ENCODE measurements around the gene SLC26A3.

The SLC26A3 gene

DNA sequence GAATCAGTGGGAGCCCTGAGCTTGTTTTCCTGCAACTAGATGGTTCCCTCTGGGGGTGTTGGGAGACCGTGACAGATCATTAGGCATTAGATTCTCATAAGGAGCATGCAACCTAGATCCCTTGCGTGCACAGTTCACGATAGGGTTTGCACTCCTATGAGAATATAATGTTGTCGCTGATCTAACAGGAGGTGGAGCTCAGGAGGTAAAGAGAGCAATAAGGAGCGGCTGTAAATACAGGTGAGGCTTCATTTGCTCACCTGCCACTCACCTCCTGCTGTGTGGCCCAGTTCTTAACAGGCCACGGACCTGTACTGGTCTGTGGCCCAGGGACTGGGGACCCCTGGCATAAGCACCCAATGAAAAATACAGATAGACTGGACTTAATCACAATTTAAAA is 10.7 kb downstream of the SLC26A3 start:
- TF ChIP-seq YY1 (IDR thresholded peaks at IDR 0.05; ENCODE audit: low read depth) (no peak), EGR1 (IDR thresholded peaks at IDR 0.05) (no peak), RAD21 (IDR thresholded peaks at IDR 0.05; ENCODE audit: low read depth) (no peak), CEBPB (IDR thresholded peaks at IDR 0.05) (no peak), ZBTB7A (IDR thresholded peaks at IDR 0.05; ENCODE audit: low read depth) (no peak), TAF1 (IDR thresholded peaks at IDR 0.05; ENCODE audit: low read depth) (no peak), CREB1 (IDR thresholded peaks at IDR 0.05; ENCODE audit: low read depth) (no peak), TCF12 (IDR thresholded peaks at IDR 0.05; ENCODE audit: low read depth) (no peak)

DNA sequence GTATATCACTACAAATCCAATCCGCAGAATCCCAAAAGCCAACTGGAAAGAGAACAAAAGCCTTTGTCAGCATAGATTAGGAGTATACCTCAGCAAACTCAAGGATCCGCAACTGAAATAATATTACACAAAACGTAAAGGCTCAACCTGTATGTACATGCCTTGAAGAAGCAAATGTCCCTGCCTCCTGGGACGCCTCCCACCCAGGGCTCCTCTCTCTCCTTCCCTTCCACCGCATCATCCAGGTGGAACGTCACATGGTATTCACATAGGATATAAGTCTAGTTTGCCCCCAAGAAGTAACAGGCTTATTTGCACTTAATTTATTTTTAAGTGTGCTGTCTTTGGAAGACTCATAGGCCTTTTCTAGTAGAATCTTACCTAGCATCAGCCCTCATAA is 13.4 kb downstream of the SLC26A3 start:
- TF ChIP-seq NFIC (IDR thresholded peaks at IDR 0.05) (no peak), CEBPB (IDR thresholded peaks at IDR 0.05) (no peak), TCF12 (IDR thresholded peaks at IDR 0.05; ENCODE audit: low read depth) (no peak), CREB1 (IDR thresholded peaks at IDR 0.05; ENCODE audit: low read depth) (no peak), TEAD4 (IDR thresholded peaks at IDR 0.05) (no peak), FOXM1 (IDR thresholded peaks at IDR 0.05; ENCODE audit: borderline replicate concordance, low read depth) (no peak), EGR1 (IDR thresholded peaks at IDR 0.05) (no peak), RAD21 (IDR thresholded peaks at IDR 0.05; ENCODE audit: low read depth) (no peak), EP300 (IDR thresholded peaks at IDR 0.05; ENCODE audit: borderline replicate concordance) (no peak), YY1 (IDR thresholded peaks at IDR 0.05; ENCODE audit: low read depth) (no peak), ZBTB7A (IDR thresholded peaks at IDR 0.05; ENCODE audit: low read depth) (no peak)
- TF ChIP-seq, protein P1, sequence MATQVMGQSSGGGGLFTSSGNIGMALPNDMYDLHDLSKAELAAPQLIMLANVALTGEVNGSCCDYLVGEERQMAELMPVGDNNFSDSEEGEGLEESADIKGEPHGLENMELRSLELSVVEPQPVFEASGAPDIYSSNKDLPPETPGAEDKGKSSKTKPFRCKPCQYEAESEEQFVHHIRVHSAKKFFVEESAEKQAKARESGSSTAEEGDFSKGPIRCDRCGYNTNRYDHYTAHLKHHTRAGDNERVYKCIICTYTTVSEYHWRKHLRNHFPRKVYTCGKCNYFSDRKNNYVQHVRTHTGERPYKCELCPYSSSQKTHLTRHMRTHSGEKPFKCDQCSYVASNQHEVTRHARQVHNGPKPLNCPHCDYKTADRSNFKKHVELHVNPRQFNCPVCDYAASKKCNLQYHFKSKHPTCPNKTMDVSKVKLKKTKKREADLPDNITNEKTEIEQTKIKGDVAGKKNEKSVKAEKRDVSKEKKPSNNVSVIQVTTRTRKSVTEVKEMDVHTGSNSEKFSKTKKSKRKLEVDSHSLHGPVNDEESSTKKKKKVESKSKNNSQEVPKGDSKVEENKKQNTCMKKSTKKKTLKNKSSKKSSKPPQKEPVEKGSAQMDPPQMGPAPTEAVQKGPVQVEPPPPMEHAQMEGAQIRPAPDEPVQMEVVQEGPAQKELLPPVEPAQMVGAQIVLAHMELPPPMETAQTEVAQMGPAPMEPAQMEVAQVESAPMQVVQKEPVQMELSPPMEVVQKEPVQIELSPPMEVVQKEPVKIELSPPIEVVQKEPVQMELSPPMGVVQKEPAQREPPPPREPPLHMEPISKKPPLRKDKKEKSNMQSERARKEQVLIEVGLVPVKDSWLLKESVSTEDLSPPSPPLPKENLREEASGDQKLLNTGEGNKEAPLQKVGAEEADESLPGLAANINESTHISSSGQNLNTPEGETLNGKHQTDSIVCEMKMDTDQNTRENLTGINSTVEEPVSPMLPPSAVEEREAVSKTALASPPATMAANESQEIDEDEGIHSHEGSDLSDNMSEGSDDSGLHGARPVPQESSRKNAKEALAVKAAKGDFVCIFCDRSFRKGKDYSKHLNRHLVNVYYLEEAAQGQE (IDR thresholded peaks at IDR 0.05; ENCODE audit: low read depth) = no peak
- TF ChIP-seq, protein P2, sequence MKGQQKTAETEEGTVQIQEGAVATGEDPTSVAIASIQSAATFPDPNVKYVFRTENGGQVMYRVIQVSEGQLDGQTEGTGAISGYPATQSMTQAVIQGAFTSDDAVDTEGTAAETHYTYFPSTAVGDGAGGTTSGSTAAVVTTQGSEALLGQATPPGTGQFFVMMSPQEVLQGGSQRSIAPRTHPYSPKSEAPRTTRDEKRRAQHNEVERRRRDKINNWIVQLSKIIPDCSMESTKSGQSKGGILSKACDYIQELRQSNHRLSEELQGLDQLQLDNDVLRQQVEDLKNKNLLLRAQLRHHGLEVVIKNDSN (IDR thresholded peaks at IDR 0.05) = no peak

DNA sequence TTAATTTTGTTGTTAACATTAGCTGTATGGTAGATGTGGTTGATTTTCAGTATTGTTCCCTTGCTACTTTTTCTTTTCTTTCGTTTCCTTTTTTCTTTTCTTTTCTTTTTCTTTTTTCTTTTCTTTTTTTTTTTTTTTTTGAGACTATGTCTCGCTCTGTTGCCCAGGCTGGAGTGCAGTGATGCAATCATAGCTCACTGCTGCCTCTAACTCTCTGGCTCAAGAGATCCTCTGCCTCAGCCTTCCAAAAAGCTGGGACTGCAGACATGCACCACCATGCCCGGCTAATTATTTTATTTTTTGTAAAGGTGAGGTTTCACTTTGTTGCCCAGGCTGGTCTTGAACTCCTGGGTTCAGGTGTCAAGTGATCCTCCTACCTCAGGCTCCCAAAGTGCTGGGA is 14.4 kb downstream of the SLC26A3 start:
- TF ChIP-seq ZBTB7A (IDR thresholded peaks at IDR 0.05; ENCODE audit: low read depth) (no peak), CEBPB (IDR thresholded peaks at IDR 0.05) (0 out of 2 replicates have a peak, but pooled peaks have one; percentile 32), CREB1 (IDR thresholded peaks at IDR 0.05; ENCODE audit: low read depth) (no peak)

DNA sequence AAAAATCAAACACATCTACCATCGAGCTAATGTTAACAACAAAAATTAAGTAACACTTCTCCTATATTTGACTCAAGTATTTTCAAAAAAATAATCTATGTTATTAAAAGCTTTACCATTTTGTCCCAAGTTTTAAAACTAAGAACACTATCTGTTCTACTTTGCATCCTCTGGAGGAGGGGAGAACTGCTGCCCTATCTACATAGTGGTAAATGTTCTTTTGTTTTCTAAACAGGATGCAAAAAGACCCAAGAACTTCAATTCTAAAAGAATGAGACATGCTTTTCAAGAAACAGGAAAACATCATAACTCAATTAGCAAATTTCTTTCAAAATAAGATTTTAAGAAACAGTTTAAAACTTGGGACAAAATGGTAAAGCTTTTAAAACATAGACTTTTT is 14.8 kb downstream of the SLC26A3 start:
- TF ChIP-seq TEAD4 (IDR thresholded peaks at IDR 0.05) (no peak), TCF12 (IDR thresholded peaks at IDR 0.05; ENCODE audit: low read depth) (no peak), CREB1 (IDR thresholded peaks at IDR 0.05; ENCODE audit: low read depth) (no peak), RAD21 (IDR thresholded peaks at IDR 0.05; ENCODE audit: low read depth) (no peak), EGR1 (IDR thresholded peaks at IDR 0.05) (no peak), NFIC (IDR thresholded peaks at IDR 0.05) (no peak), TAF1 (IDR thresholded peaks at IDR 0.05; ENCODE audit: low read depth) (no peak), CEBPB (IDR thresholded peaks at IDR 0.05) (no peak), ZBTB7A (IDR thresholded peaks at IDR 0.05; ENCODE audit: low read depth) (no peak), FOXM1 (IDR thresholded peaks at IDR 0.05; ENCODE audit: borderline replicate concordance, low read depth) (no peak)
- TF ChIP-seq, protein P3, sequence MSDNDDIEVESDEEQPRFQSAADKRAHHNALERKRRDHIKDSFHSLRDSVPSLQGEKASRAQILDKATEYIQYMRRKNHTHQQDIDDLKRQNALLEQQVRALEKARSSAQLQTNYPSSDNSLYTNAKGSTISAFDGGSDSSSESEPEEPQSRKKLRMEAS (IDR thresholded peaks at IDR 0.05) = no peak
- TF ChIP-seq, protein P2 (IDR thresholded peaks at IDR 0.05) = no peak
- TF ChIP-seq, protein P1 (IDR thresholded peaks at IDR 0.05; ENCODE audit: low read depth) = no peak

DNA sequence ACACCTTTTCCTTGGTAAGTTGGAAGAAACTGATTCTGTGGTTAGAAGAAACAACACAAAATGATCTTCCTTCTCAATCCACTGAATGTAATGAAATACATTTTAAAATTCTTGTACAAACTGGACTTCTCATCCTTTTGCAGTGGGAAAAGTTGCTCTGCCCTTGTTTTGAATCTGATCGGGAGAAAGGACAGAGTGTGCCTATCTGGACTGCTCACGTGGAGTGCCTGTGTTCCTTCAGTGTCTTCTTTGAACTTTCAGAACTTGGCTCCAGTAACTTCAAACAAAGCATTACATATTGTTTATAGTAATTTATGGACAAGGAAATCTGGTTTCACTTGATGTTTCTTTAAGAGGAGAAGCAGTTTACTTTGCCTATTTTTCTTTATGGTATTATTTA is 17.1 kb downstream of the SLC26A3 start:
- TF ChIP-seq YY1 (IDR thresholded peaks at IDR 0.05; ENCODE audit: low read depth) (no peak), RAD21 (IDR thresholded peaks at IDR 0.05; ENCODE audit: low read depth) (no peak), CREB1 (IDR thresholded peaks at IDR 0.05; ENCODE audit: low read depth) (no peak), EGR1 (IDR thresholded peaks at IDR 0.05) (no peak), TAF1 (IDR thresholded peaks at IDR 0.05; ENCODE audit: low read depth) (no peak), EP300 (IDR thresholded peaks at IDR 0.05; ENCODE audit: borderline replicate concordance) (no peak), ZBTB7A (IDR thresholded peaks at IDR 0.05; ENCODE audit: low read depth) (no peak), CEBPB (IDR thresholded peaks at IDR 0.05) (no peak), TCF12 (IDR thresholded peaks at IDR 0.05; ENCODE audit: low read depth) (no peak), NFIC (IDR thresholded peaks at IDR 0.05) (no peak), TEAD4 (IDR thresholded peaks at IDR 0.05) (no peak), FOXM1 (IDR thresholded peaks at IDR 0.05; ENCODE audit: borderline replicate concordance, low read depth) (no peak)
- TF ChIP-seq, protein P2 (IDR thresholded peaks at IDR 0.05) = no peak
- TF ChIP-seq, protein P1 (IDR thresholded peaks at IDR 0.05; ENCODE audit: low read depth) = no peak
- TF ChIP-seq, protein P3 (IDR thresholded peaks at IDR 0.05) = no peak
